GM06990 (cell line): ENCODE results near the gene ANKRD7.
A peak's percentile ranks its signal among the peaks of the same experiment; 100 is the strongest.
"Not testable (repeated sequence)": the region's sequence is repeated elsewhere in the genome, so short reads cannot be mapped to it uniquely, and the experiment has no call there.

Experiments used
- DNase-seq: peaks from one replicate; pipeline ENCODE4 v3.0.0-alpha.2; 2011; ENCODE audit not compliant: insufficient read length; ENCODE audit errors: extremely low read depth
- H3K27me3 ChIP-seq: replicated peaks from 2 replicates; pipeline ENCODE4 v1.6.0; 2011; ENCODE audit warnings: low read length; ENCODE audit not compliant: control insufficient read depth, insufficient read depth
- H3K36me3 ChIP-seq: 2 replicates; pipeline ENCODE4 v1.5.1; 2011; ENCODE audit warnings: low read length; ENCODE audit not compliant: control insufficient read depth, insufficient read depth
- H3K4me3 ChIP-seq: replicated peaks from 2 replicates; pipeline ENCODE4 v1.5.1; 2011; ENCODE audit warnings: low read depth, mild to moderate bottlenecking, control low read depth, low read length
- TF ChIP-seq, protein P1 (sequence below): IDR thresholded peaks from 2 replicates; pipeline ENCODE4 v1.5.1; 2011; ENCODE audit warnings: low read length, control low read depth, mild to moderate bottlenecking, inconsistent platforms; ENCODE audit not compliant: insufficient read depth, poor library complexity, severe bottlenecking

ANKRD7 gene

DNA sequence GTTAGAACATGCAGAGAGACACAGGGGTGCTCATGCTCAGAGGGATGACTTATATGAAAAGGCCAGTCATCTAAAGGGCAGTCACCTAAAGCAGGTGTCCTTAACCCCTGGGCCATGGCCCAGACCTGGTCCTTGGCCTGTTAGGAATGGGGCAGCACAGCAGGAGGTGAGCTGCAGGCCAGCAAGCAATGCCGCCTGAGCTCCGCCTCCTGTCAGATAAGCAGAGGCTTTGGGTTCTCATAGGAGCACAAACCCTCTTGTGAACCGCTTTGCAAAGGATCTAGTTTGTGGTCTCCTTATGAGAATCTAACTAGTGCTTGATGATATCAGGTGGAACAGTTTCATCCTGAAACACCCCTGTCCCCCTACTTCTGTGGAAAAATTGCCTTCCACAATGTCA, 14.5 kb downstream of the ANKRD7 start:
- H3K27me3 ChIP-seq, result no peaks in the 10 kb centered on the region
- H3K4me3 ChIP-seq, result no peak overlapping the region
- no peaks in the 10 kb centered on the region for H3K36me3 ChIP-seq
- TF ChIP-seq, protein P1, sequence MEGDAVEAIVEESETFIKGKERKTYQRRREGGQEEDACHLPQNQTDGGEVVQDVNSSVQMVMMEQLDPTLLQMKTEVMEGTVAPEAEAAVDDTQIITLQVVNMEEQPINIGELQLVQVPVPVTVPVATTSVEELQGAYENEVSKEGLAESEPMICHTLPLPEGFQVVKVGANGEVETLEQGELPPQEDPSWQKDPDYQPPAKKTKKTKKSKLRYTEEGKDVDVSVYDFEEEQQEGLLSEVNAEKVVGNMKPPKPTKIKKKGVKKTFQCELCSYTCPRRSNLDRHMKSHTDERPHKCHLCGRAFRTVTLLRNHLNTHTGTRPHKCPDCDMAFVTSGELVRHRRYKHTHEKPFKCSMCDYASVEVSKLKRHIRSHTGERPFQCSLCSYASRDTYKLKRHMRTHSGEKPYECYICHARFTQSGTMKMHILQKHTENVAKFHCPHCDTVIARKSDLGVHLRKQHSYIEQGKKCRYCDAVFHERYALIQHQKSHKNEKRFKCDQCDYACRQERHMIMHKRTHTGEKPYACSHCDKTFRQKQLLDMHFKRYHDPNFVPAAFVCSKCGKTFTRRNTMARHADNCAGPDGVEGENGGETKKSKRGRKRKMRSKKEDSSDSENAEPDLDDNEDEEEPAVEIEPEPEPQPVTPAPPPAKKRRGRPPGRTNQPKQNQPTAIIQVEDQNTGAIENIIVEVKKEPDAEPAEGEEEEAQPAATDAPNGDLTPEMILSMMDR, result no peak
- DNase-seq, result no peak

DNA sequence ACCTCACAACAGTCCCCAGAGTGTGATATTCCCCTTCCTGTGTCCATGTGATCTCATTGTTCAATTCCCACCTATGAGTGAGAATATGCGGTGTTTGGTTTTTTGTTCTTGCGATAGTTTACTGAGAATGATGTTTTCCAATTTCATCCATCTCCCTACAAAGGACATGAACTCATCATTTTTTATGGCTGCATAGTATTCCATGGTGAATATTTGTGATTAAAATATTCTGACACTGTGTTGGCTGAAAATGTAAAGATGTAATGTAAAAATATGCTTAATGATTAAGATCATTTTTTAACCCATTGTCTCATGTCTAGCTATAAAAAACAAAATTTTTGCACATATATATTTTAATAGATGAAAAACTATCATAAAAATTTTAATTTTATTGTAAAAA, 15.8 kb downstream of the ANKRD7 start:
- H3K4me3 ChIP-seq, DNase-seq, H3K36me3 ChIP-seq, H3K27me3 ChIP-seq: not testable (repeated sequence)

DNA sequence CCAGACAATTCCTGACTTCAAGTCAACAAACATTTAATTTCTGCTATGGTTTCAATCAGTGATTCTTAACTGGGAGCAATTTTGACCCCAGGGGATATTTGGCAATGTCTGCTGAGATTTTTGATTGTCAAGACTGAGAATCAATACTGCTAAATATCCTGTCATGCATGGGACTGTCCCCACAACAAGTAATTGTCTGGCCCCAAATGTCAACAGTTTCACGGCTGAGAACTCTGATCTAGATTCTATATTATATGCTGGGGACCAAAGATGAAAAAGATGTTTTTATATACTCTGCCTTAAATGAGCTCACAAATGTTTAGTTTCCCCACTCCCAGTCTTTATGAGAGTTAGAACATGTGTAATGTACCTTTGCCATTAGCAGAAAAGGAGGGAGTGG, 19.2 kb downstream of the ANKRD7 start:
- Histone ChIP-seq H3K36me3 (no peaks in the 10 kb centered on the region), H3K4me3 (no peak overlapping the region), H3K27me3 (no peaks in the 10 kb centered on the region)
- DNase-seq, result no peak
- TF ChIP-seq, protein P1, result no peak

DNA sequence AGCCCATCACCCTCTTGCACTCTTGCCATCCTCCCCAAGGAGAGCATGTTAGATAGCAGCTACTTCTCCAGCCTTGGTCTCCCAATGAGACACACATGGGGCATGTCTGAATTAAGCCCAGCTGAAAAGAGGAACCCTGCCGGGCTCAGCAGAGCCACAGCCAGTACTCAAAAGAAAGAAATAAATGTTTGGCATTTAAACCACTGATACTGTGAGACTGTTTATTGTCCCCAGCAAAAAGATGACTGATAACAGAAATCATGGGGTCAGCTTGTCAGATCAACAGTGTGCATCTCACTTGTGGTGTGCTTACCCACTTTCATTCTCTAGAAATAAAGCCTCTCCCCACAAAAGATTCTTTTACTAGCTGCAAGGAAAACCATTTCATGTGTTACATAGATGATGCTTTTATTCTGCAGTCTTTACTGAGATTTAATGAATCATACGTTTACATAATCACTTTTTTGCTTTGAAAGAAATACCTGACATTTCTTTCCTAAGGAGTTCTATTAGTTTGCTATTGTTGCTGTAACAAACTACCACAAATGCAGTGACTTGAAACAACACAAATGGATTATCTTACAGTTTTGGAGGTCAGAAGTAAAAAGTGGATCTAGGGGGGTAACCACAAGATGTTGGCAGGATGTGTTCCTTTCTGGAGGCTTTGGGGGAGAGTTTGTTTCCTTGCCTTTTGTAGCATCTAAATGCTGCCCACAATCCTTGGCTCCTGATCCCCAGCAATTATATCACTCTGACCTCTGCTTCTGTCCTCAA, 20.9 kb downstream of the ANKRD7 start:
- Histone ChIP-seq H3K4me3 (no peak overlapping the region), H3K36me3 (no peaks in the 10 kb centered on the region), H3K27me3 (no peaks in the 10 kb centered on the region)
- DNase-seq, result peak; percentile 5
- TF ChIP-seq, protein P1, result no peak

DNA sequence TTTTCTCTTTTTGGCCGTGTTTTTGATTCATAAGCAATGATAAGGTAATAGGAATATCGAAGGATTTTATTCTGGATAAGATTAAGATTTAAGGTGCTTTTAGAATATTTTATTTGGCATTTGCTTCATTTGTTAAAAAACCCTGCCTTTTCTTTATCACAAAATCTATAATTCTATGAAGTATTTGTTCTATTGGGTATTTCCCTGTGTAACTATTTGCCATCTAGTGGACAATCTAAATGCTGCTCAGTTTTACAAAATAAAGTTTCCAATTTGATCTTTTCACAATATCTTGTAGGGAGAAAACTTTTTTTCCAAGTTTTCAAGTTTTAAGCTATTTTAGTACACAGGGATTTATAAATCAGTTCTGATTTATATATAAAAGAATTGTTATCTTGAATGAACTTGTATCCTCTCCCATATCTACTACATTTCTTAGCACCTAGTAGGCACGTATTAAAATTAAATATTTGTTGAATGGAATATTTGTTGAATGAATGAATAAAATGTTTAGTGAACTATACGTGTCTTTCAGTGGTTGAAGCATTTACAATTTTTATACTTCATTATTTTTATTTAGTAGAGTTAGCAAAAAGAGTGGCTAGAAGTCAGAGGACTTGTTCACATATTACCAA, 26.5 kb downstream of the ANKRD7 start:
- no peak for DNase-seq
- H3K36me3 ChIP-seq, result no peaks in the 10 kb centered on the region
- TF ChIP-seq, protein P1, result peak; percentile 17
- no peaks in the 10 kb centered on the region for H3K27me3 ChIP-seq
- H3K4me3 ChIP-seq, result no peak overlapping the region

DNA sequence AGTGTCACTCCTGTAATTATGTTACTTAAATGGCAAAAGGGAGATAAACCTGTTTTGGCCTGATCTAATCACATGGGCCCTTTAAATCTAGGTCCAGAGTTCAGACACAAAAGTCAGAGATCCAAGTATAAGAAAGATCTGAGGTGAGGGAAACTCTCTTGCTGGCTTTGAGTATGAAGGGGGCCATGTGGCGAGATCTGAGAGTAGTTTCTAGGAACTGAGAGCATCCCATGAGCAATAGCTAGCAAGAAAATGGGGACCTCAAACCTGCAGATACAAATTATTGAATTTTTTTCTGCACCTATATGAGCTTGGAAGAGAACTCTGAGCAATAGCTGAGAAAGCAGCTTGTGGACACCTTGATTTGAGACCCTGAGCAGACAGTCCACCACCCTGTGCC, 27.6 kb downstream of the ANKRD7 start:
- TF ChIP-seq, protein P1, result no peak
- no peak for DNase-seq
- no peaks in the 10 kb centered on the region for H3K27me3 ChIP-seq
- no peaks in the 10 kb centered on the region for H3K36me3 ChIP-seq
- H3K4me3 ChIP-seq, result no peak overlapping the region
